Activated T-helper 1 cell treated with anti-CD3 and anti-CD28 coated beads, Interleukin-12 subunit alpha, Interleukin-12 subunit beta, Interleukin-2, Interleukin-4 antibody, amounts not matched to agents 30 ng/mL and 10 ng/mL and 1 ng/mL, durations not matched to agents 14 hours and 24 hours and 36 hours (primary cell): ENCODE results near the gene ZNF480. TPM values are rescaled to one million over a fixed set of nuclear protein-coding genes. Genes with fewer than 3 reads are reported as not detected.
"Not testable (repeated sequence)": the region's sequence is repeated elsewhere in the genome, so short reads cannot be mapped to it uniquely, and the experiment has no call there.

ENCODE experiments used
- DNase-seq: peaks from one replicate; pipeline ENCODE4 v3.0.0; 2021; ENCODE audit warnings: low spot score
- H3K27ac Mint-ChIP-seq: one replicate; pipeline ENCODE4 v1.8.0; 2021; ENCODE audit warnings: mild to moderate bottlenecking, mixed read lengths
- H3K27me3 Mint-ChIP-seq: one replicate; pipeline ENCODE4 v1.8.0; 2022; ENCODE audit warnings: mild to moderate bottlenecking, moderate library complexity, mixed read lengths; ENCODE audit not compliant: insufficient read depth
- H3K36me3 Mint-ChIP-seq: one replicate; pipeline ENCODE4 v1.8.0; 2021; ENCODE audit warnings: low read depth, mixed read lengths
- H3K4me1 Mint-ChIP-seq: one replicate; pipeline ENCODE4 v1.8.0; 2021; ENCODE audit warnings: low read depth, mixed read lengths
- H3K4me3 Mint-ChIP-seq: one replicate; pipeline ENCODE4 v1.8.0; 2021; ENCODE audit warnings: mild to moderate bottlenecking, moderate library complexity, mixed read lengths
- H3K9me3 Mint-ChIP-seq: one replicate; pipeline ENCODE4 v1.8.0; 2021; ENCODE audit warnings: mixed read lengths
- intact Hi-C: fragments of 100-400 bp; cut with micrococcal nuclease; formaldehyde crosslinking; loops from one replicate; pipeline ENCODE4 v1.15.1; 2024
- total RNA-seq: library from RNA; stranded (reverse); gene quantifications from 2 replicates; pipeline ENCODE4 v1.2.3, GENCODE V29; 2022

The ZNF480 gene
- total RNA-seq, 1 donor from 2014 or later, result 3.5 TPM

- Mint-ChIP-seq H3K9me3 (peaks cover 47% of the 10 kb centered on the region), H3K4me1 (peaks cover 15% of the 10 kb centered on the region), H3K36me3 (peaks cover 36% of the 10 kb centered on the region)
- intact Hi-C loops, H3K4me3 Mint-ChIP-seq, DNase-seq, H3K27me3 Mint-ChIP-seq, H3K27ac Mint-ChIP-seq: not testable (repeated sequence)
Observed at GRCh38 chr19:52292946-52293345, 4.0 kb upstream of the ZNF480 start.

- peaks cover 17% of the 10 kb centered on the region for H3K4me1 Mint-ChIP-seq
- H3K9me3 Mint-ChIP-seq, result peaks cover 46% of the 10 kb centered on the region
- peaks cover 44% of the 10 kb centered on the region for H3K36me3 Mint-ChIP-seq
- intact Hi-C loops, result loop anchor here (5.0 kb wide), 1 partner anchor 231 kb away; the partner anchor contains the start of gene ZNF808
- H3K27me3 Mint-ChIP-seq, result peaks cover 2% of the 10 kb centered on the region
- peak overlapping the region; percentile 52 for H3K27ac Mint-ChIP-seq
- DNase-seq, result peak; percentile 3
- peak overlapping the region; percentile 77 for H3K4me3 Mint-ChIP-seq
Observed at GRCh38 chr19:52296400-52296772, 583 bp upstream of the ZNF480 start.

GRCh38 chr19:52297601-52298364 is 814 bp downstream of the ZNF480 start:
- no peak for DNase-seq
- Mint-ChIP-seq H3K4me3 (peak overlapping the region; percentile 90), H3K9me3 (peaks cover 50% of the 10 kb centered on the region), H3K4me1 (peaks cover 17% of the 10 kb centered on the region), H3K27ac (peak overlapping the region; percentile 97), H3K27me3 (peaks cover 2% of the 10 kb centered on the region), H3K36me3 (peaks cover 51% of the 10 kb centered on the region)
- intact Hi-C loops, result loop anchor here (1.0 to 5.0 kb wide), 3 partner anchors 28 to 341 kb away; partner anchors contain the start of genes ZNF766, ZNF808 and ZNF83

GRCh38 chr19:52307275-52307674 is 10.3 kb downstream of the ZNF480 start:
- H3K27me3 Mint-ChIP-seq, result no peaks in the 10 kb centered on the region
- H3K4me3 Mint-ChIP-seq, result no peak overlapping the region
- peaks cover 73% of the 10 kb centered on the region for H3K36me3 Mint-ChIP-seq
- no peak overlapping the region for H3K27ac Mint-ChIP-seq
- no peaks in the 10 kb centered on the region for H3K4me1 Mint-ChIP-seq
- no peak for DNase-seq
- intact Hi-C loops, result no loop called here
- peaks cover 74% of the 10 kb centered on the region for H3K9me3 Mint-ChIP-seq

GRCh38 chr19:52322429-52322828 is 25.5 kb downstream of the ZNF480 start:
- H3K4me1 Mint-ChIP-seq, result no peaks in the 10 kb centered on the region
- peaks cover 90% of the 10 kb centered on the region for H3K9me3 Mint-ChIP-seq
- no peak for DNase-seq
- no peaks in the 10 kb centered on the region for H3K27me3 Mint-ChIP-seq
- intact Hi-C loops, result no loop called here
- H3K4me3 Mint-ChIP-seq, result no peak overlapping the region
- H3K27ac Mint-ChIP-seq, result no peak overlapping the region
- peaks cover 50% of the 10 kb centered on the region for H3K36me3 Mint-ChIP-seq

GRCh38 chr19:52331757-52332156 is 34.8 kb downstream of the ZNF480 start:
- Mint-ChIP-seq H3K27ac (no peak overlapping the region), H3K27me3 (no peaks in the 10 kb centered on the region), H3K9me3 (peaks cover 61% of the 10 kb centered on the region), H3K4me3 (no peak overlapping the region), H3K4me1 (no peaks in the 10 kb centered on the region), H3K36me3 (peaks cover 4% of the 10 kb centered on the region)
- intact Hi-C loops, result no loop called here
- DNase-seq, result no peak

GRCh38 chr19:52335768-52336116 is 38.8 kb downstream of the ZNF480 start:
- Mint-ChIP-seq H3K27me3 (no peaks in the 10 kb centered on the region), H3K36me3 (peaks cover 9% of the 10 kb centered on the region), H3K9me3 (peaks cover 55% of the 10 kb centered on the region), H3K4me3 (peak overlapping the region; percentile 88), H3K27ac (peak overlapping the region; percentile 91), H3K4me1 (peaks cover 5% of the 10 kb centered on the region)
- DNase-seq, result no peak
- intact Hi-C loops, result loop anchor here (1.0 to 2.0 kb wide), 5 partner anchors 33 to 303 kb away; partner anchors contain the start of genes ZNF528, ZNF766, ZNF83 and ZNF880

GRCh38 chr19:52336117-52336790 is 39.3 kb downstream of the ZNF480 start, which contains the start of gene ZNF610:
TSS of gene ZNF610 (plus strand) at chr19:52336243. CDS start at chr19:52349173, 12,930 bp downstream.
- Mint-ChIP-seq H3K27ac (peak within 1 kb of the TSS; percentile 91), H3K27me3 (no peaks in the 10 kb centered on the region), H3K9me3 (peaks cover 50% of the 10 kb centered on the region), H3K4me1 (peaks cover 5% of the 10 kb centered on the region), H3K4me3 (peak within 1 kb of the TSS; percentile 88), H3K36me3 (peaks cover 9% of the 10 kb centered on the region)
- intact Hi-C loops, result loop anchor here (1.0 to 2.0 kb wide), 5 partner anchors 33 to 302 kb away; partner anchors contain the start of genes ZNF528, ZNF766, ZNF83 and ZNF880
- peak; percentile 77 for DNase-seq

- intact Hi-C loops, result loop anchor here (1.0 to 2.0 kb wide), 5 partner anchors 32 to 301 kb away; partner anchors contain the start of genes ZNF528, ZNF766, ZNF83 and ZNF880
- Mint-ChIP-seq H3K4me1 (peaks cover 5% of the 10 kb centered on the region), H3K27ac (peak overlapping the region; percentile 87), H3K4me3 (peak overlapping the region; percentile 88), H3K27me3 (no peaks in the 10 kb centered on the region), H3K9me3 (peaks cover 46% of the 10 kb centered on the region), H3K36me3 (peaks cover 9% of the 10 kb centered on the region)
- no peak for DNase-seq
Observed at GRCh38 chr19:52336791-52337381, 39.9 kb downstream of the ZNF480 start.

GRCh38 chr19:52339022-52339421 is 42.1 kb downstream of the ZNF480 start:
- intact Hi-C loops, H3K4me1 Mint-ChIP-seq: not testable (repeated sequence)

GRCh38 chr19:52343548-52343947 is 46.6 kb downstream of the ZNF480 start:
- no peaks in the 10 kb centered on the region for H3K27me3 Mint-ChIP-seq
- peak; percentile 19 for DNase-seq
- peaks cover 36% of the 10 kb centered on the region for H3K9me3 Mint-ChIP-seq
- H3K4me1 Mint-ChIP-seq, result no peaks in the 10 kb centered on the region
- intact Hi-C loops, result no loop called here
- peaks cover 2% of the 10 kb centered on the region for H3K36me3 Mint-ChIP-seq
- no peak overlapping the region for H3K4me3 Mint-ChIP-seq
- H3K27ac Mint-ChIP-seq, result no peak overlapping the region

More at GRCh38 chr19:52339022-52339421, 42.1 kb downstream of the ZNF480 start:
- peaks cover 35% of the 10 kb centered on the region for H3K9me3 Mint-ChIP-seq
- H3K27me3 Mint-ChIP-seq, H3K4me3 Mint-ChIP-seq, DNase-seq, H3K27ac Mint-ChIP-seq, H3K36me3 Mint-ChIP-seq: not testable (repeated sequence)

- no peak overlapping the region for H3K27ac Mint-ChIP-seq
- H3K4me1 Mint-ChIP-seq, result no peaks in the 10 kb centered on the region
- intact Hi-C loops, result no loop called here
- H3K36me3 Mint-ChIP-seq, result peaks cover 2% of the 10 kb centered on the region
- DNase-seq, result no peak
- H3K27me3 Mint-ChIP-seq, result no peaks in the 10 kb centered on the region
- no peak overlapping the region for H3K4me3 Mint-ChIP-seq
- peaks cover 43% of the 10 kb centered on the region for H3K9me3 Mint-ChIP-seq
Observed at GRCh38 chr19:52345162-52345561, 48.2 kb downstream of the ZNF480 start.
